AG10803 (cell line): Measurements from ENCODE around the gene ANKLE1.

Source experiments
- DNase-seq: peaks from one replicate; pipeline ENCODE4 v3.0.0; 2010; ENCODE audit warnings: low read depth
- H3K4me3 ChIP-seq: 2 replicates; pipeline ENCODE4 v1.5.1; 2011; ENCODE audit warnings: mild to moderate bottlenecking, low read length, control low read depth
- CTCF ChIP-seq: conservative IDR thresholded peaks from 2 replicates; pipeline ENCODE4 v1.5.1; 2011; ENCODE audit warnings: mild to moderate bottlenecking, low read length, control low read depth, inconsistent platforms

The ANKLE1 gene

GRCh38 chr19:17320435-17320834 is 38.7 kb downstream of the ANKLE1 start:
- H3K4me3 ChIP-seq: no peak overlapping the region
- no peak for DNase-seq
- TF ChIP-seq CTCF: no peak

- H3K4me3 ChIP-seq: no peak overlapping the region
- DNase-seq: no peak
- TF ChIP-seq CTCF: no peak
These were observed 40.2 kb downstream of the ANKLE1 start for GRCh38 chr19:17321655-17322489.

DNA sequence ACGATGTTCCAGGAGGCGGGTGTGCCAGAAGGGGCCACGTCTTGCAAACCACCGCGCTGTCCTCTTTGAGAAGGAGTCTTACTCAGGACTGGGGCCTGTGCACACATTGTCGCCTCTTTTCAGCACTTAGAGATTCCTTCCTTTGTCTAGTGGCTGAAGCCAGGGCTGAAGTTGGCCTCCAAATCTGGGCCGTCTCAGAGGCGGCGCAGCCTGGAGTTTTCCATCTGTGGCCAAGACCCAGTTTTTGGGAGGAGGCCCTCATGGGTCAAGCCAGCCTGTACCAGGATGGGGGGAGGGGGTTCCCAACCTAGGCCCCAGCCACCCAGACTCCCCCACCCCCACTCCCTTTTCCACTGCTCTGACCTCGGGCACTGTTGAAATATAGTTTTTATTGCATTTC is 41.2 kb downstream of the ANKLE1 start:
- no peak for TF ChIP-seq CTCF
- no peak for DNase-seq
- no peak overlapping the region for H3K4me3 ChIP-seq

- DNase-seq: no peak
- no peak overlapping the region for H3K4me3 ChIP-seq
- no peak for TF ChIP-seq CTCF
These were observed 41.7 kb downstream of the ANKLE1 start for GRCh38 chr19:17323300-17323963.

DNA sequence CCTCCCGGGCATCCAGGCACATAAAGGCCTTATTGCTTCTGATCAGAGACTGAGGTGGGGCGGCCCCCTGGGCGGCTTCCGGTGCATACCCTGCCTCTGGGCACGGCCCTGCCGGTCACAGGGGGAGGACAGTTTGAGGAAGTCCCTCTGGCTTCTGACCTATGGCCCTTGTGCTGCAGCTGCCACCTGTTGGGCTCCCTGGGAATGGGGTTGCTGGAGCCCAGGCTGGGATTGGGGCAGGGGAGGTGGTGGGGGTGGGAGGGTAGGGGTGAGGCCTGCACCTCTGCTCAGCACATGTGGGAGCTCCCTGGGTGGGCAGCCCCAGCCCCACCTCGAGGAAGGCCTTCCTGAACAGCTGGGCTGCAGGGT is 42.2 kb downstream of the ANKLE1 start:
- no peak for DNase-seq
- no peak for TF ChIP-seq CTCF
- H3K4me3 ChIP-seq: no peak overlapping the region

DNA sequence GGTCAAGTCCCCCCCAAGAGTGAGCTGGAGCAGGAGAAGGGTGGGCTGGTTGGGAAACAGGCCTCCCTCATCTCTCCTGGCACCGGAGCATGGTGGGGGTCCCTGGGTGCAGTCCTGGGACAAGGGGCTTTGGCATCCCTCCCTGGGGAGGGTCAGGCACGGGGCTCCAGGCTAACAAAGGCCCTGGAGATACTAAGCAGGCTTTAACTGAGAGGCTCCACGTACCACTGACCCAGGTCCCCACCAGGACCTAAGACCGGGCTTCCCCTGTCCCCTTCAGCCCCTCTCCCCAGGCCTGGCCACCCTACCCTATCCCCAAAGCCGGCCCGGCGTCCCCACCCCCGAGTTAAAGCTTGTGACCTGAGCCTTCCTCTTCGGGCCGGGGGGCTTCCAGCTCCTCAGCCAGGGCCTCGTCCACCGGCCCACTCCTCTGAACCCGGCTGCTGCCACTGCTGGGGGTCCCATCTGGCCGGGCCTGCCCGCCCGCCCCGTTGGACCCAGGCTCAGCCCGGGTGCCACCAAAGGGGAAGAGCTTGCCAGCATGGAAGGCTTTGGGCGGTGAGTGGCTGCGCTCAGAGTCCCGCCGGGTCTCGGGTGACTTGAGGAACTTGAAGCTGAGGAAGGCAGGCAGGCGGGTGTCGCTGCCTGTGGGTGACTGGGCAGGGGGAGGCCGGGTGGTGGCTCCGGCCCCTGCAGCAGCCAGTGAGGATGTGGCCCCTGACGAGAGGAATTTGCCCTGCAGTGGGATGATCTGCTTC is 42.8 kb downstream of the ANKLE1 start:
- H3K4me3 ChIP-seq: no peak overlapping the region
- no peak for TF ChIP-seq CTCF
- no peak for DNase-seq

GRCh38 chr19:17325133-17325532 is 43.4 kb downstream of the ANKLE1 start:
- no peak for TF ChIP-seq CTCF
- no peak overlapping the region for H3K4me3 ChIP-seq

More at GRCh38 chr19:17325133-17325532, 43.4 kb downstream of the ANKLE1 start:
- no peak for DNase-seq
